Transverse colon (tissue), 3 donors: ENCODE data around the gene CHCT1.

Source experiments
- EP300 ChIP-seq: sonication (generic); formaldehyde crosslinking; IDR thresholded peaks from one replicate; pipeline ENCODE4 v1.6.1; 2017; ENCODE audit warnings: antibody characterized with exemption, low read depth
- POLR2A ChIP-seq: fragments of 450-650 bp; IDR thresholded peaks from one replicate; pipeline ENCODE4 v1.6.1; 2016; ENCODE audit warnings: antibody characterized with exemption, mild to moderate bottlenecking, moderate library complexity
- TF ChIP-seq, protein P1 (sequence below), 5 experiments: fragments of 200-600 bp in 3 of 5; fragments of 450-650 bp in 2 of 5; sonication (generic) in 3 of 5; IDR thresholded peaks; 1 replicate in 2 of 5; 2 replicates in 3 of 5; pipeline ENCODE4 v1.5.1; 2016 to 2017; ENCODE audit warnings: antibody characterized with exemption in 5 of 5, inconsistent platforms in 3 of 5, mild to moderate bottlenecking in 2 of 5, moderate library complexity in 1 of 5

DNA sequence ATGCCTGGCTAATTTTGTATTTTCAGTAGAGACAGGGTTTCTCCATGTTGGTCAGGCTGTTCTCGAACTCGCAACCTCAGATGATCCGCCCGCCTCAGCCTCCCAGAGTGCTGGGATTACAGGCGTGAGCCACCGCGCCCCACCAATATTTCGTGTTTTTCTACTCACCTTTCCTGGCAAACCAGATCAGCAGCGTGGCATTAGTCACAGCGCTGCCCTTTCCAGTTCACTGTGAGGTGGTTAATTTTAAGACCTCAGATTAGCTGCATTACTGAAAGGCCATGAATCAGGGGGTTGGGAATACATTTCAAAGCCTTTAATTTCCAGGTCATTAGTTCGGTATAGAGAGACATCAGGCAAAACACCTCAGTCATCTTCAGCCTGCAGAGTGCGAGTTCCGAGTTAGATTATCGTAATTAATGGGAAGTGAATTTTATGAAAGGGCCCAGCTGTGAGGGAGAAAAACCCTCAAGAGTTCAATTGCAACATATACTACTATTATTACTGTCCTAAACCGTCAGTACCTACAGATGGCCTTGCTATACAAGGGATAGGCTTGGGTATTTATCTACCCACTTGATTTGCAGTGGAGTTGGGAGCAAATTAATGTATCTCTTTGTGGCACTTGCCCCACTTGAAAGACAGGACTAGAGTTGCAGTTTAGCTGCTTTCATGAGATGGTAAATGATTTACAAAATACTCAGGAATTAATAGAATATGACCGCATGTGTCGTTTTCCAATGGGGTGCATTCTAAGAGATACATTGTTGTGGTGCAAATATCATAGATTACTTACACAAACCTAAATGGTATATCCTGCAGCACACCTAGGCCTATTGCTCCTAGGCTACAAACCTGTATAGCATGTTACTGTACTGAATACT is 28.2 kb upstream of the CHCT1 start:
- TF ChIP-seq EP300 (no peak), POLR2A (no peak)
- TF ChIP-seq, protein P1, sequence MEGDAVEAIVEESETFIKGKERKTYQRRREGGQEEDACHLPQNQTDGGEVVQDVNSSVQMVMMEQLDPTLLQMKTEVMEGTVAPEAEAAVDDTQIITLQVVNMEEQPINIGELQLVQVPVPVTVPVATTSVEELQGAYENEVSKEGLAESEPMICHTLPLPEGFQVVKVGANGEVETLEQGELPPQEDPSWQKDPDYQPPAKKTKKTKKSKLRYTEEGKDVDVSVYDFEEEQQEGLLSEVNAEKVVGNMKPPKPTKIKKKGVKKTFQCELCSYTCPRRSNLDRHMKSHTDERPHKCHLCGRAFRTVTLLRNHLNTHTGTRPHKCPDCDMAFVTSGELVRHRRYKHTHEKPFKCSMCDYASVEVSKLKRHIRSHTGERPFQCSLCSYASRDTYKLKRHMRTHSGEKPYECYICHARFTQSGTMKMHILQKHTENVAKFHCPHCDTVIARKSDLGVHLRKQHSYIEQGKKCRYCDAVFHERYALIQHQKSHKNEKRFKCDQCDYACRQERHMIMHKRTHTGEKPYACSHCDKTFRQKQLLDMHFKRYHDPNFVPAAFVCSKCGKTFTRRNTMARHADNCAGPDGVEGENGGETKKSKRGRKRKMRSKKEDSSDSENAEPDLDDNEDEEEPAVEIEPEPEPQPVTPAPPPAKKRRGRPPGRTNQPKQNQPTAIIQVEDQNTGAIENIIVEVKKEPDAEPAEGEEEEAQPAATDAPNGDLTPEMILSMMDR (IDR thresholded peaks at IDR 0.05): no peak
